IPS-20b (cell line): Measurements from ENCODE around the gene DDX27.

Experiments used
- H3K27ac ChIP-seq: one replicate; pipeline ENCODE4 v1.5.1; 2013; ENCODE audit warnings: low read length
- H3K27me3 ChIP-seq: 2 replicates; pipeline ENCODE4 v1.6.1; 2013; ENCODE audit warnings: mild to moderate bottlenecking, low read length, inconsistent platforms; ENCODE audit not compliant: insufficient read depth
- H3K36me3 ChIP-seq: 2 replicates; pipeline ENCODE4 v1.6.1; 2013; ENCODE audit warnings: low read depth, mild to moderate bottlenecking, inconsistent platforms, low read length, moderate library complexity; ENCODE audit not compliant: insufficient read depth
- H3K4me1 ChIP-seq: 2 replicates; pipeline ENCODE4 v1.6.1; 2013; ENCODE audit warnings: mild to moderate bottlenecking, control low read depth, inconsistent platforms, low read length, moderate library complexity; ENCODE audit not compliant: insufficient read depth
- H3K4me3 ChIP-seq: 2 replicates; pipeline ENCODE4 v1.5.1; 2013; ENCODE audit warnings: mild to moderate bottlenecking, low read length, inconsistent platforms
- H3K9ac ChIP-seq: 2 replicates; pipeline ENCODE4 v1.6.1; 2013; ENCODE audit warnings: low read depth, mild to moderate bottlenecking, inconsistent platforms, low read length, moderate library complexity
- H3K9me3 ChIP-seq: 2 replicates; pipeline ENCODE4 v1.6.1; 2013; ENCODE audit warnings: mild to moderate bottlenecking, low read depth, low read length, inconsistent platforms; ENCODE audit not compliant: insufficient read depth

The DDX27 gene

DNA sequence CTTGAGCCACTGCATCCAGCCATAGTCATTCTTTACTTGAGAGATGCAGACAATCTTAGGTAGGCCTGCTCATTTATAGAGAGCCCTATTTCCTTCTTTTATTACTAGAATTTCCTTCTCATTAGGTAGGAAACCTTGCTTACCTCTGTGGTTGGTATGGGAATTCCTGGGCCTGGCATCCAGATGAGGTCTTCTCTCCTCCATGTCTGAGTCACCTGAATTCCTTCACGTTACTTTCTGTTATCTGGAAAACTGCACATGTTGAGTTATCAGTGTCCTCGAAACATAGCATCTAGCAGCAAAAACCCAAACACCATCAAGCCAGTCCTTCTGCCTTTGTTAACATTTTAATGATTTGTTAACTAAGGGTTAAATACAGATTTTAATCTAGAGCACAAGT is 56.4 kb downstream of the DDX27 start:
- H3K4me3 ChIP-seq = no peak overlapping the region
- no peaks in the 10 kb centered on the region; the same call in 1 of the 2 replicates for H3K4me1 ChIP-seq
- peaks cover 69% of the 10 kb centered on the region for H3K36me3 ChIP-seq
- no peak overlapping the region for H3K27ac ChIP-seq
- H3K9me3 ChIP-seq = 0 out of 2 replicates have a peak, but pooled peaks cover 4% of the 10 kb centered on the region
- no peak overlapping the region for H3K9ac ChIP-seq
- H3K27me3 ChIP-seq = no peaks in the 10 kb centered on the region

- H3K9ac ChIP-seq = peak overlapping the region; percentile 99; the same call in 1 of the 2 replicates
- peaks cover 69% of the 10 kb centered on the region for H3K36me3 ChIP-seq
- peak overlapping the region; percentile 95 for H3K4me3 ChIP-seq
- H3K27ac ChIP-seq = no peak overlapping the region
- no peaks in the 10 kb centered on the region; the same call in 1 of the 2 replicates for H3K4me1 ChIP-seq
- 0 out of 2 replicates have a peak, but pooled peaks cover 4% of the 10 kb centered on the region for H3K9me3 ChIP-seq
- no peaks in the 10 kb centered on the region for H3K27me3 ChIP-seq
Observed at GRCh38 chr20:49276161-49276960, 57.1 kb downstream of the DDX27 start.

DNA sequence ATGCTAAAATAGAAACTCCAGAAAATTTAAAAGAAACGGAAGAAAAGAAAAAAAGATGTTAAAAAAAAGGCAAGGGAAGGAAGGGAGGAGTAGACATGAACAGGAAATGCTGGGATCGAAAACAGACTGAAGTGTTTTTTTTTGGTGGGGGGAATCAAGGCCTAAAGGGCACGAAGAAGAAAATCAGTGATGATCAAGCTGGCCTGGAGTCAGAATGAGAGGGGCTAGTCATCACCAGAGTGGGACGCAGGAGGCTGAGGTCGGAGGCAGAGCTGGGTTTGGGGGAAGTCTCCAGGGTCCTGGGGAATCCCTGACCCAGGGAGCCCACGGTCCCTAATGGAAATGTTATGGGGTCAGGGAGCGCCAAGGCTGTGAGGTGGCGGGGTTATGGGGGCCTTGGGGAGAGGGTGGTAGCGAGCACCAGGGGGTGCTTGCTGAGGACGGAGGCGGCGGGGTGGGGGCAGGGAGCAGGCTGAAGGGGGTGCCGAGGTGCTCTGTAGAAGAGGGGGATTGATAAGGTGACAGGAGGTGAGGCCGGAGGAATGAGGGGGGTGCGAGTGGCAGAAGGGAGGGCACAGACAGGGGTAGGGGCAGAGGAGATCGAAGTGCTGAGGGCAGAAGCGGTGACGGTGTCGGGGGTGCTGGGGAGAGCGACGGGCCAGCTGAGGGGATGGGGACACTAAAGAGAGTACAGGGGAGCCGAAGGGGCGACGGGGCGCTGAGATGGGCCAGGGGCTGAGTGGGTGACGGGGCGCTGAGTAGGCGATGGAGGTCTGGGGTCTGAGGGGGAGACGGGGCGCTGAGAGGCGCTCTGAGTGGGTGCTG is 58.0 kb downstream of the DDX27 start:
- H3K36me3 ChIP-seq = peaks cover 70% of the 10 kb centered on the region
- H3K4me1 ChIP-seq = no peaks in the 10 kb centered on the region; the same call in 1 of the 2 replicates
- H3K4me3 ChIP-seq = peak overlapping the region; percentile 95
- H3K9me3 ChIP-seq = 0 out of 2 replicates have a peak, but pooled peaks cover 4% of the 10 kb centered on the region
- H3K27me3 ChIP-seq = no peaks in the 10 kb centered on the region
- H3K9ac ChIP-seq = peak overlapping the region; percentile 99; the same call in 1 of the 2 replicates
- no peak overlapping the region for H3K27ac ChIP-seq

DNA sequence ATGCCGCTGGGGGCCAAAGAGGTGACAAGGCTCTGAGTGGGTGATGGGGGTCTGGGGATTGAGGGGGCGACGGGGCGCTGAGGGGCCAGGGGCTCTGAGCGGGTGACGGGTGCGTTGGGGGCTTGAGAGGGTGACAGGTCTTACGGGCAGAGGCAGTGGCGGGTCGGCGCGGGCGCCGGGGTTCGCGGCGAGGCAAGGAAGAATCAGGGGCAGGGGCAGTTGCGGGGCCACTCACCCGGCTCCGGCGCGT is 58.5 kb downstream of the DDX27 start:
- Histone ChIP-seq H3K36me3 (peaks cover 71% of the 10 kb centered on the region), H3K27ac (peak overlapping the region; percentile 77), H3K4me3 (peak overlapping the region; percentile 95), H3K27me3 (no peaks in the 10 kb centered on the region), H3K9ac (peak overlapping the region; percentile 99; the same call in 1 of the 2 replicates), H3K9me3 (0 out of 2 replicates have a peak, but pooled peaks cover 4% of the 10 kb centered on the region), H3K4me1 (no peaks in the 10 kb centered on the region; the same call in 1 of the 2 replicates)

GRCh38 chr20:49278036-49278817 is 59.0 kb downstream of the DDX27 start, which contains the start of gene ZNFX1:
Gene ZNFX1, minus strand, starts transcription at chr20:49278057. Its CDS starts 2,218 bp downstream, at chr20:49275839.
- Histone ChIP-seq H3K9ac (peak within 1 kb of the TSS; percentile 99), H3K36me3 (peaks cover 72% of the 10 kb centered on the region), H3K27me3 (no peaks in the 10 kb centered on the region), H3K4me3 (peak within 1 kb of the TSS; percentile 95), H3K9me3 (0 out of 2 replicates have a peak, but pooled peaks cover 4% of the 10 kb centered on the region), H3K27ac (peak within 1 kb of the TSS; percentile 77), H3K4me1 (no peaks in the 10 kb centered on the region; the same call in 1 of the 2 replicates)

DNA sequence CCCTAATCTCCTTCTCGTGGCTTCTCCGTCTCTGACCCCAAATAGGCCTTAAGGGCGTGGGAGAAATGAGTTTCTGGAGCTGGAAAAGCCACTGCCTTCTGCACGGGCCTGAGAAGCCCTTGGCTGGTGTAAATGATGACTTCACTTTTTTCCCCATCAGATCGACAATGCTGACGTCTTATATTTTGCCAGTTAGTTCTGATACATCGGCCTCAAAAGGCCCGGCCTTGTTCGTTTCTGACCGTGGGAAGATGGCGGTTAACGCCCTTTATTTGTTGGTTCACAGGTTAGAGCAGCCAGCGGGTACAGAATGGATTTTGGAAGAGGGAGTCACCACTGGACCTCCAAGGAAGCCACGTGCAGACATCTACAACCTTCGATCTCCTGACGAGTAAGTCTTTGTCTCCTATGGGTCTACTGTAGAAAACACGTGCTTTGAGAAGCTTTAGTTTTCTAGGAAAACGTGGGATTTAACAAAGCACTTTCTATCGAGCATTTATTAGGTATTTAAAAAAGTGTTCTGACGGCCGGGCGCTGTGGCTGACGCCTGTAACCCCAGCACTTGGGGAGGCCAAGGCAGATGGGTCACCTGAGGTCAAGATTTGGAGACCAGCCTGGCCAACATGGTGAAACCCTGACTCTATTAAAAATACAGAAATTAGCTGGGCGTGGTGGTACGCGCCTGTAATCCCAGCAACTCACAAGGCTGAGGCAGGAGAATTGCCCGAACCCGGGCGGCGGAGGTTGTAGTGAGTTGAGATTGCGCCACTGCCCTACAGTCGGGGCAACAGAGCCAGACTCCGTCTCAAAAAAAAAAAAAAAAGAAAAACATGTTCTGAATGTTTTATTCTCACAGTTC is 59.8 kb downstream of the DDX27 start:
- Histone ChIP-seq H3K9ac (peak overlapping the region; percentile 99), H3K27me3 (no peaks in the 10 kb centered on the region), H3K4me3 (peak overlapping the region; percentile 95), H3K36me3 (peaks cover 72% of the 10 kb centered on the region), H3K4me1 (no peaks in the 10 kb centered on the region; the same call in 1 of the 2 replicates), H3K27ac (peak overlapping the region; percentile 77), H3K9me3 (0 out of 2 replicates have a peak, but pooled peaks cover 4% of the 10 kb centered on the region)

GRCh38 chr20:49279677-49280462 is 60.7 kb downstream of the DDX27 start:
- peaks cover 76% of the 10 kb centered on the region for H3K36me3 ChIP-seq
- peak overlapping the region; percentile 12 for H3K27ac ChIP-seq
- H3K9ac ChIP-seq = peak overlapping the region; percentile 99
- peak overlapping the region; percentile 95 for H3K4me3 ChIP-seq
- no peaks in the 10 kb centered on the region; the same call in 1 of the 2 replicates for H3K4me1 ChIP-seq
- no peaks in the 10 kb centered on the region for H3K27me3 ChIP-seq
- H3K9me3 ChIP-seq = 0 out of 2 replicates have a peak, but pooled peaks cover 4% of the 10 kb centered on the region

DNA sequence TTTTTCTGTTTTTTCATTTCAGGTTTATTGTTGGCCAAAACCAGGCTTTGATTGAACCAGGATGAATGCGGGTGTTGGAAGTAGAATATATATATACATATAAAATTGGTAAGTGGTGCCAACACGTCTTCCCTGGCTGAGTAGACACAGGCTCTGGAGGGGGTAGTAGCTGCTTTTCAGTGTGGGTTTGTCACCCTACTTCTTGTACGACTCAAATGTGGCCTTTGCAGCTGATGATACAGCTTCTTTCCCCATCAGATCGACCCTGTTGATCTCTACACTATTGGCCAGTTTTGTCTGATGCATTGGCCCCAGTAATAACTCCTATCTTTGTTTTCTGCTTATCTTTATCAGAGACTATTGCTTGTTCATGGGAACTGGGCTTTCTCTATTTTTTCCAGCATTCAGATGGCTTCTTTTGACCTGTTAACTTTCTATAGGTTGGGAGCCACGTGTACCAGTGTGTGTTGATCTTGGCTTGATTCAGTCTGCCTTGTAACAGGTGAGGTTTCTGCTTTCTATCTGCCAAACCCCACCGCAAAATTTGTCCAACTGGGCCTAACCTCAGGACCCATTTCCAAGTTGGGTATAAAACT is 61.3 kb downstream of the DDX27 start:
- H3K27ac ChIP-seq = peak overlapping the region; percentile 24
- no peaks in the 10 kb centered on the region for H3K27me3 ChIP-seq
- peak overlapping the region; percentile 95 for H3K4me3 ChIP-seq
- H3K9me3 ChIP-seq = 0 out of 2 replicates have a peak, but pooled peaks cover 4% of the 10 kb centered on the region
- peaks cover 76% of the 10 kb centered on the region for H3K36me3 ChIP-seq
- peaks cover 4% of the 10 kb centered on the region for H3K4me1 ChIP-seq
- peak overlapping the region; percentile 99 for H3K9ac ChIP-seq

GRCh38 chr20:49281059-49281912 is 62.1 kb downstream of the DDX27 start:
- peak overlapping the region; percentile 24 for H3K27ac ChIP-seq

More at GRCh38 chr20:49281059-49281912, 62.1 kb downstream of the DDX27 start:
- Histone ChIP-seq H3K9ac (peak overlapping the region; percentile 99), H3K36me3 (peaks cover 78% of the 10 kb centered on the region), H3K27me3 (no peaks in the 10 kb centered on the region), H3K4me3 (peak overlapping the region; percentile 95), H3K4me1 (peaks cover 5% of the 10 kb centered on the region), H3K9me3 (0 out of 2 replicates have a peak, but pooled peaks cover 4% of the 10 kb centered on the region)
